NCI-H748 (cell line): ENCODE measurements around the gene FRMD3.
"Not testable (repeated sequence)": the region's sequence is repeated elsewhere in the genome, so short reads cannot be mapped to it uniquely, and the experiment has no call there.

ENCODE experiments used
- DNase-seq: peaks from one replicate; lab custom pipeline; 2025; ENCODE audit not compliant: unreplicated experiment; lab: John Stamatoyannopoulos, UW

FRMD3 gene

DNA sequence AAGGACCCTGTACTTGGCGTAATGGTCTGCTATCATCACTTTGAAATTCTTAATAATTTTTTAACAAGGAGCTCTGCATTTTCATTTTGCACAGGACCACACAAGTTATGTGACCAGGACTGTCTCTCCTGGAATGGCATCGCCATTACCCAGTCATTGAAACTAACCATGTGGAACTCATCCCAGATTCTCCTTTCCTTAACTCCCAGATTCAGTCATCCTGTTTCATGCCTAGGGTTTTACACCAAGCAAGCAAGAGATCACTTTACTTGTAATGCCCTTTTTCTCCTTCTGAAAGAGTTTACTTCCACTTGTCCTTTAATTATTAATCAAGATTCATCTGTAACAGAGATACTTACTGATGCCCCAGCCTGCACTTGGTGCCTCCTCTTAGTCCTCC lies 12.0 kb downstream of the FRMD3 start:
- DNase-seq = no peak

DNA sequence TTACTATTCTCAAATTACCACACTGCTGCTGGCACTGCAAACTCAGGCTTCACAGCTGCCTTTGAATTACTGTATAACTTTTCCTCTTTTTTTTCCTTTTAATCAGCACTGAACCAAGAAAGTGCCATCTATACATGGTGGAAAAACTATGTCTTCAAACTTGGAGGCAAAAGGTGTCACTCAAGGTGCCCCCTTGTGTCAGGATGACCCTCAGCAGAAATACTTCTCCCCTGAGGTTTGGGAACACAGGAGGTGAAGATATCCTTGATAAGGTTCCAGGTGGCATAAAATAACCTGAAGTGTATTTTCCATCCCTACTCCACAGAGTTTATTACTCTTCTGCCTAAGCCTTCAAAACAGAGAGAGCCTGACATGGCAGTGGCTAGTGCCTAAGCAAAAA lies 14.5 kb downstream of the FRMD3 start:
- no peak for DNase-seq

DNA sequence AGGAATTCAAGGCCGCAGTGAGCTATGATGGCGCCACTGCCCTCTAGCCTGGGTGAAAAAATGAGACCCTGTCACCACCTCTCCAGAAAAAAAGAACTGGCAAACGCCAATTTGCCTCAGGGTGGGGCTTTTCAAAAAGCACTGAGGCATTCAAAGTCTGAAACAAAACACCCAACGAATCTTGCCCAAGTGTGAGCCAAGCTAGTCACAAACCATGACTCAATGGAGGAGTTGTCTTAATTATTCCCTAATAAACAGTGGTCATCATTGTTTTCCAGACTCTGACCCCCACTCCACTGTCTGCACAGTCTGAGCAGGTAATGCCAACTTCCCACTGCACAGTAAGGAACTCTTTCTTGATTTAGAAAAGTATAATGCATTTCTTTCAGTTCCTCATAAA lies 16.8 kb downstream of the FRMD3 start:
- no peak for DNase-seq

- DNase-seq = no peak
Measured at GRCh38 chr9:83521011-83521410, 17.2 kb downstream of the FRMD3 start.

- DNase-seq = no peak
Measured at GRCh38 chr9:83520292-83520691, 17.9 kb downstream of the FRMD3 start.

DNA sequence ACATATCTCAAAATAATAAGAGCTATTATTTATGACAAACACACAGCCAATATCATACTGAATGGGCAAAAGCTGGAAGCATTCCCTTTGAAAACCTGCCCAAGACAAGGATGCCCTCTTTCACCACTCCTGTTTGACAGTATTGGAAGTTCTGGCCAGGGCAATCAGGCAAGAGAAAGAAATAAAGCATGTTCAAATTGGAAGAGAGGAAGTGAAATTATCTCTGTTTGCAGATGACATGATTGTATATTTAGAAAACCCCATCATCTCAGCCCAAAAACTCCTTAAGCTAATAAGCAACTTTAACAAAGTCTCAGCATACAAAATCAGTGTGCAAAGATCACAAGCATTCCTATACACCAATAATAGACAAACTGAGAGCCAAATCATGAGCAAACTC lies 20.2 kb downstream of the FRMD3 start:
- not testable (repeated sequence) for DNase-seq

- DNase-seq = no peak
Measured at GRCh38 chr9:83514767-83515166, 23.4 kb downstream of the FRMD3 start.

DNA sequence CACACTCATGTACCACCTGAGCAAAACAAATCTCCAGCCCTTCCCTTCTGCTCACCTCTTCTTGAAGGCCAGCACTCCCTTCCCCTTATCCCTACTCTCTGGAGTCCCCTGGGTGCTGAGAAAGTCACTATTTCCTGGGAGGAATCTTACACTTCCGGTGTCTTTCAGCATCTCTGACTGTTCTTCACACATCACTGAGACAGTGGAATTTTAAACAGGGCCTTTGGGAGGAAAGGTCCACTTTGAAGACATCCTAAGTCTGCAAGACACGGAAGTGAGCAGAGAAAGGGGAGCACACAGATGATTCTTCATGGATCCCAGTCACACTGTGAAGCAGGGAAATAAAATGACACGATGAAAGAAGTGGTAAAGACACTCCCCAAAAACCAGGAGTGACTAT lies 25.6 kb downstream of the FRMD3 start:
- no peak for DNase-seq

DNA sequence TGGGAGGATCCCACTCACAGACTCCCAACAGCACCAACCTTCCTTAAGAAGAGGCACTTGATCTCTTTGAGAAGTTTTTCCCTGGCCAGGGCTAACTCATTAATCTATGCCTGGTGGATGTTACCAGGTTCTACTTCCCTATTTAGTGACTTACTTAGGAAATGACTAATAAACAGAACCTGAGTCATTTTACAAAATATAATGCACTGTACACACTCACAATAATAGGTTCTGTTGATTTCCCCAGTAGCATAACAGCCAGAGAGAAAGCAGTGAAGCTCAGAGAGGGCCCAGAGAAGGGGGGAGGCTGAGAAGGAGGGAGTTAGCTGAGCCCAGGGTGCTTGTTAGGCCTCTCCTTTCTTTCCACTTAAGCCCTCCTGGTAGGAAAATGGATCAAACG lies 27.1 kb downstream of the FRMD3 start:
- DNase-seq = no peak

- DNase-seq = no peak
Measured at GRCh38 chr9:83509402-83509801, 28.8 kb downstream of the FRMD3 start.

GRCh38 chr9:83508067-83508466 lies 30.1 kb downstream of the FRMD3 start:
- no peak for DNase-seq

GRCh38 chr9:83505282-83505681 lies 32.9 kb downstream of the FRMD3 start:
- peak; percentile 84 for DNase-seq

GRCh38 chr9:83503866-83504265 lies 34.3 kb downstream of the FRMD3 start:
- DNase-seq = no peak

GRCh38 chr9:83501565-83501964 lies 36.6 kb downstream of the FRMD3 start:
- no peak for DNase-seq

DNA sequence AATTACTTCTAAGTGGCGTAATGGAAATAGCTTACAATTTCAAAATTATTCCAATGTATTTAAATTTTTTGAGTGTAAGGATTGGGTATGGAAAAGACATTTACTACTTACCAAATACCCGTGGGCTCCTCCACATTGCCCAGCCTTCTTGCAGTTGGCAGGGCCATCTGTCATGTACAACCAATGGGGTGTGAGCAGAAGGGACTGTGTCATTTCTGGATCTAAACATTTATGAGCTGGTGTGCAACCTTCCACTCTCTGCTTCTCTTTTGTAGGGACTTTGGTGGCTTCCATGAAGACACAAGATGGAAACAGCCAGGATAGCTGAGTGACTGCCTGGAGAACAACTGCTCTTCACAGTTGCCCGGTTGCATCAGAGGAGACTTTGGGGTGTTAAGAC lies 40.8 kb downstream of the FRMD3 start:
- DNase-seq = no peak

GRCh38 chr9:83491995-83492394 lies 46.2 kb downstream of the FRMD3 start:
- DNase-seq = no peak

- no peak for DNase-seq
Measured at GRCh38 chr9:83491413-83491812, 46.8 kb downstream of the FRMD3 start.

GRCh38 chr9:83489961-83490360 lies 48.2 kb downstream of the FRMD3 start:
- no peak for DNase-seq

DNA sequence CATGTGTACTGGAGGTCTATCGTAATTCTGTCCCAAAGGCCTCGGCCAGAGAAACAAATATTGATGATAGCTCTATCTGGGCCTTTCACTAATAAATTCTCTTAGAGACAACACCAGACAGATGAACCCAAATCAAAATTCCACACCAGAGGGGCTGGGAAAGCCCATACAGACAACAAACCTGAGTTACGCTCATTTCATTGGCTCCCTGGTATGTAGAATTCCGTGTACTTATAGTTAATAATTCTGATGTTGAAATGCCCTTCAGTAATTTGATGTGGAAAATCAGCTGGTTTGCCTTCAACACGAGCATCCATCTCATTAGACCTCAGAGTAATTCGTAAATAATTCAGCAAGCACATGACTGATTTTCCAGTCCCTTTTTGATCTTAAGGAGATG lies 53.2 kb downstream of the FRMD3 start:
- no peak for DNase-seq

DNA sequence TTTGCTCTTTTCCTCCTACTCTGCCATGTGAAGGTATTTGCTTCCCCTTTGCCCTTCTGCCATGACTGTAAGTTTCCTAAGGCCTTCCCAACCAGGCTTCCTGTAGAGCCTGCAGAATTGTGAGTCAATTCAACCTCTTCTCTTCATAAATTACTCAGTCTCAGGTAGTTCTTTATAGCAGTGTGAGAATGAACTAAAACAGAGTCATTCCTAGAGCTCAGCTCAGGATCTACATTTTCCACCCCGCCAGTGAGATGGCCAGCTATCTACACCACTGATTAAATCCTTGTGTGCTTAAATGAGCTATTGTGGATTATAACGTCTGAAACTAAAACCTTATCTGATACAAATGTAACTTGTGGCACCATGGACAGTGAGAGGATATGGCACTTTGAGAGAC lies 55.0 kb downstream of the FRMD3 start:
- DNase-seq = no peak

DNA sequence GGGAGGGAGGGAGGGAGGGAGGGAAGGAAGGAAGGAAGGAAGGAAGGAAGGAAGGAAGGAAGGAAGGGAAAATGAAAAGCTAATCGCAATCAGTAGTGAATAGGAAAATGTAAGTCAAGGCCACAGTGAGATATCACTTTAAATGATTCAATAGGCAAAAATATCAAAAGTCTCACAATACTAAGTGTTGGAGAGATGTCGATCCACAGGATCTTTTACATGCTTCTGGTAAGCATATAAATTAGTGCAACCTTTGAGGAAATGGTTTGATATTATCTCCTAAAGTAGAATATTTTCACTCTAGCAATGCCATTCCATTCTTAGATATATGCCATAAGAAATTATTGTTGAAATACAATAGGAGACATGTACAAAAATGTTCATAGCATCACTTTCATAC lies 58.4 kb downstream of the FRMD3 start:
- DNase-seq = no peak

- DNase-seq = no peak
Measured at GRCh38 chr9:83477571-83477970, 60.6 kb downstream of the FRMD3 start.

- DNase-seq = no peak
Measured at GRCh38 chr9:83477120-83477519, 61.1 kb downstream of the FRMD3 start.

DNA sequence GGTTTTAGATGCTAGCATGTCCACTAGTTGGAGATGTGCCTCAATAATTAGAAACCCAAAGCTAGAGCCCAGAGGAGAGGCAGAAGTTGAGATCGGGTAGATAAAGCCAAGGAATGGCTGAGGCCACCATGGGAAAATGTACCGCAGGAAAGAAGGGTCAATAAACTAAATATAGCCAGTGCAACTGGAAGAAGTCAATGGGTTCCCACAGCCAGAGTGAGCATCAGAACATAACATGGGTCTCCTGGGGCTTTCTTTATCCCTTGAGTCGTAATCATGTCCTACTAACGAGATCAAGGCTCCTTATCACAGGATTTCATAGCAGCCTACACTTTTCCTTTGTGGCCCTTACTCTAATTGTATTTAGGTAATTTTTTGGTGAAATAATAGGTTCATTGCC lies 61.7 kb downstream of the FRMD3 start:
- DNase-seq = no peak
